HG02943 (cell line): ENCODE data around the gene SETBP1.

Experiments
- ATAC-seq: cut with Tn5 transposase; IDR thresholded peaks from one replicate; pipeline ENCODE4 v1.9.1; 2021; ENCODE audit warnings: mild to moderate bottlenecking, low read depth, moderate library complexity; ENCODE audit not compliant: unreplicated experiment

SETBP1 gene

DNA sequence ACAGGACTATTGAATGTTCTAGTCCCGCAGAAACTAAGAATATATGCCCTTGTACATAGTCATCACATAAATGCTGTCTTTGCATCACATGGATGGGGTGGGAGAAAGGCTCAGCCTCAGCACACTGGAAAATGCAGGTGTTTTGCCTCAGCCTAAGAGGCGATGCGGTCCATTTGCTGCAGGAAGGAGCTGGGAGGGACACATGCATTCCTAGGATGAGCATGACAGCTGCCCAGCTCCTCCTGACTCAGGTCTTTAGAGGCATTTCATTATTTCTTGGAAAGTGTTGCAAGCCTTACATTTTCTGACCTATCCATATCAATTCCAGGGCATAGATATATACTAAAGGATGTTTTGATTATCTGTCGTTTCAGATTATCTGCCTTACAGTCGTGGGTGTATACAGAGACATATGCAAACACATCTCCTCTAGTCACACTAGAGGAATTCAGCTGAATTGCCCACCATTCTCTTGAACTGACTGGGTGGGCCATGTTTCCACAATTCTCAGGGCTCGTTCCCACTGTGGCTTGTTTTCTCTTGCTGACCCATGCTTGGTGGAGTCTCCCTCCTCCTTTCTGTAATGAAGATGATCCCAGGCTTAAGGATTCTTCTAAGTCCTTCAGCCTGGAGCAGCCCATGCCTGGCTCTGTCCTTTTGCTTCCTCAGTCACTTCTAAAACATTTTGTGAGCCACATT lies 156.9 kb downstream of the SETBP1 start:
- ATAC-seq: no peak

DNA sequence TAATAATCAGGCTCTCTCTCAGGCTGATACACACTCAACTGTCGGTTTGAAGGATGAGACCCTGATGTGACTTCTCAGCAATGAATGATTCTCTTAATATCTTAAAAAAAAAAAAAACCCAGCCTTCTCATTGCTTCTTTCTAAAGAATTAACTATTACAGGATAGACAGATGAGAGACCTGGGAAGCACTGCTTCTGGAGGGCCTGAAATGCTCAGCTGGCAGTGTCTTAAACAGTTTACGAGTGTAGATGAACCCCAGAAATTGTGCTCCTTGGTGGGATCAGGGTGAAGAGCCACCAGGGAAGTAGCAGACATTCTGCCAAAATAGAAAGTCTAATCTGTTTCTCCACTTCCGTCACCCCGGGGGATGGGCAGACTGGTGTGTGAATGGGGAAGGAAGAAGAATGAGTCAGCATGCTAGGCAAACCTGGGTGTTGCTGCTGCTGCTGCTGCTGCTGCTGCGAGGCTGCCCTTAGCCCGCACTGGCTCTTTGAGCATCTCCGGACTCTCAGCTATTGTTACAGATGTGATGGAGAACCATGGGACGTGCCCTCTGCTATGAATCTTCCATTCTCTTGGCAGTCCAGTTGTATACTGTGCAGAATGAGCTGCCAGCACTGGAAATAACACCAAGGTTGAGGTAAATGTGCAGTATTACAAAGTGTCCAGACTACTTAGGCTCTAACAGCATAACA lies 158.4 kb downstream of the SETBP1 start:
- peak; percentile 98 for ATAC-seq

DNA sequence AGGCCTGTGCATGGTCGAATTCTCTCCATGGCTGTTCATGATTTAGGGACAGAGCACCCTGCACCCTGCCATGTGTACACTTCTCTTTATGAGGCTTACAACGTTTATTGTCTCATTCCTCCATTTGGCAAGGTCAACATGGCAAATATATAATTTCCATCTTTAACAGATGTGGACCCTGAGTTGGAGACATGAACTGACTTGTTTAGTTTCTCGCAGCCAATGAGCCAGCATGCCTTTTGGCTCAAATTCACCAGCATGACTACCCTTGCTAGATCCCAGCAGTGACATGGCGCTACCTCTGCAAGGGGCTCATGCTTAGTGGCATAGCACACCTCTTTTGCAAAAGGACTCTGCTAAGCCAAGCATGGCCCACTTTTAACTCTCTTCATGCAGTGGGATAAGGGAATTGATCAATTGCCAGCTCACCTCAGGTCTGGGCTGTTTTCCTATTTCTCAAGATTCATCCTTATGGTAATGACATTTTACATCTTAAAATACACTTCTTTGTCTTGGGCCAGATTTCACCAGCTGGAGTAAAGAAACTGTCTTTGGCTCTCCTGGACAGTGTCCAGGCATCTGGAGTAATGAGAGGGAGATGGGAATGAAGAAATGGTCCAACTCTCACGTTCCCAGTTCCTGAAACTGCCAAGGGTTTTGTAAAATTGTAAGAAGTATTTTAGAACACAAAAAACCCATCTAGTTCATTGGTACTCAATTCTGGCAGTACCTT lies 159.5 kb downstream of the SETBP1 start:
- ATAC-seq: no peak

DNA sequence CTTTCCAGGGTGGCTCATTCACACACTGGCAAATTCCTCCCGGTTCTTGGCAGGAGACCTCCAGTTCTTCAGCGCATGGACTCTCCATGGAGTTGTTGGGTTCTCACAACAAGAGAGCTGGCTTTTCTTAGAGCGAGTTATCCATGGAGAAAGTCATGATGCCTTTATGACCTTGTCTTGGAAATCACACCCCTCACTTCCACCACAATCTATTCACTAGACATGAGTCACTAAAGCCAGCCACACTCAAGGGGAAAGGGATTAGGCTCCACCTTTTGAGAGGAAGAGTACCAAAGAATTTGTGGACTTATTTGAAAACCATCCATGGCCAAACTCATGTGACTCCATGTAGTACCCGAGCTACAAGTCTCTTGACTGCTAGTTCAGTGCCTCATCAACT lies 160.5 kb downstream of the SETBP1 start:
- ATAC-seq: no peak

DNA sequence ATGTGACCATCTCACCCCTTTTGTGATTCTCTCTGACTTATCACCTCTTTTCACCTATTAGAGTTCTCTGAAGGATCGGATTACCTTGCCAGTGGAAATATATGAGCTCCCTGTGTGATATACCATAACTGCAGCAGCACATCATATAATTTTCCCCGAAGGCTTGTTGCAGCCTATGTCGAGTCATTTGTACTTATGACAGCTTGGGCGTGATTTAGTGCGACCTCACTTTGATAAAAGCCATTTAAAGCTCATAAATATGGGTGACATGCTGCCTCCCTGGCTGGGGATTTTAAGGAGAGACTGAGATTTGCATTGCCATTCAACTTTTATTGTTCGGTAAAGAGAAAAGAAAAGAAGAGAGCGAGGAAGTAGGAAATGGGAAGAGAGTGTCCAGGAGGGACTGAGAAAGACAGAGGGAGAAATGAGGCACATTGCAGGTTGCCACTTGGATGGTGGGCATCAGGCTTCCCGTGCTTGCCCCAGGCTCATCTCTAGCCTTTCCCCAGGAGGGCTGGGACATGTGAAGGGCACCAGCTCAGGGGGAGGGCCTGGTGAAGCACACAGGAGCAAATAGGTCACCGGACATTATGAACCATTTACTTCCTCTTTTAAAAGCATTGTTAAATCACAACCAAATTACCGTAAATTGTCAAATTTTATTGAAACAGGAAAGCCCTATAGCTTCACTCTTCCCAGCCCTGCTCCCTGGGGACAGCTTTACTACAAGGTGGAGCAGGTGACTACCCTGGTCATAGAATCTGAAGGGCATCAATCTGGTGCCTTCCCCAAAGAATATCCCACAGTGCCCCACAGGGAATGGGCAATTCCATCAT lies 161.3 kb downstream of the SETBP1 start:
- ATAC-seq: no peak

DNA sequence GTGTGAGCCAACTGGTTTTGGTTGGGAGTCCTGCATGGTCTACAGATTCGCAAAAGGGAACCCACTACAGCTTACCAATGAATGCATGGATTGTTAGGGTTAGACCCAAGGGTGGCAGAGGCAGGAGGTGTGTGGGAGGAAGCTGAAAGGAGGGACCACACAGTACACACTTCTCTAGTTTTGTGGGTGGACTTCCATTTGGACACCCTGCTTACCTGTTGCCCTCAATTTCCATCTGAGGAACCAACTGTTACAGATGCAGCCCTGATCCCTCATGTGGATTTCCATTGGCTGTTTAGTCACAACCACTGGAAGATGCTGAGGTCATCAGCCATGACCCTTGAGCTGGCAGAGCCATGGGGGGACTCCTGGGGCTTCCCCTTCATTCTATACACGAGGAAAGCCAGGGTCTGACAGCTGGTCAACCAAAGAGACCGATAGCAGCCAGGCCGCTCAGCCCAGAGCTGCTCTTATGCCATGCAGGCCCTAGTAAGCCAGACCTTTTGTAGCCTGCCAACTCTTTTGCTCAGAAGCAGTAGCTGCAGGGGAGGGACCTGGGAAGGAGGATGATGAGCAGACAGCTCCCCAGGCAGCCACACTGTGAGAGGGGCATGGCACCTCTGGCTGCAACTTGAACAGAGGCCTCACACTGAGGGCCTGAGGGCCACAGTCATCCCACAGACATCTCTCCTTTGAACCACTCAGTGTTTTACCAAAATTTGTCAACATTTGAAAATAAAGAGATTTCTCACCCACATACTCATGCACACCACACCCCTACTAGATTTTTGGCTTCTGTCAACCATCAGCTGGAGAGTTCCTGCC lies 162.1 kb downstream of the SETBP1 start:
- ATAC-seq: no peak

DNA sequence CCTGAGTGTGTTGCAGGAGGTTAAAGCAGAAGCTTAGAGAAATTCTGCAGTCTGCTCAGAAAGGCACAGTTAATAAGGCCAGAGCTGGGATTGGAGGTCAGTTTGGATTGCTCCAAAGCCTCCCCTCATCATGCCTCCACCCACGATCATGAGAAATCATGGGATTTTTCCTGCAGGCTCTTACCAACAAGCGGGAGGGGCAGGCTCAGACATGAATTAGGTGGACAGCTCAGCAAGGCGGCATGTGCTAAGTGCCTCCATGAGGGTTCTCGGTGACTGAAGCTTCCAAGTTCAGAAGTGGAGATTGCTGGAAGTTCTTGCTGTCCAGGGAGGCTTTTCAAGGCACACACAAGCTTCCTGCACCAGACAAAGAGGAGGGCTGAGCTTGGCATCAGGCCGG lies 163.8 kb downstream of the SETBP1 start:
- ATAC-seq: no peak

DNA sequence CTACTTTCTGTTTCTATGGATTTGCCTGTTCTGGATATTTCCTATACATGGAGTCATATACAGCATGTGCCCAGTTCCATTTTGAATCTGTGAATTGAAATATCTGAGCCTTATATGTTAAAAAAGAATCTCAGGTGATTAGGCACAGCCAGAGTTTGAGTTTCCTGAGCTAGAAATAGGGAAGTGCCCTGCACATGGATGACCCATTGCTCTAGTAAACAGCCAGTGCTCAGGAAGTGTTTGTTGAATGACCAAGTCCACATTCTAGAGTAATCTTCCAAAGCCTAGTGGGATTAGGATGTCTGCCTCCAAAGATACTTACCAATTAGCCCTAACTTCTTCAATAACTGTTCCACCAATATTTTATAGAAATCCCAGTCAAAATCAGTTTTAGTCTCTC lies 165.8 kb downstream of the SETBP1 start:
- no peak for ATAC-seq

DNA sequence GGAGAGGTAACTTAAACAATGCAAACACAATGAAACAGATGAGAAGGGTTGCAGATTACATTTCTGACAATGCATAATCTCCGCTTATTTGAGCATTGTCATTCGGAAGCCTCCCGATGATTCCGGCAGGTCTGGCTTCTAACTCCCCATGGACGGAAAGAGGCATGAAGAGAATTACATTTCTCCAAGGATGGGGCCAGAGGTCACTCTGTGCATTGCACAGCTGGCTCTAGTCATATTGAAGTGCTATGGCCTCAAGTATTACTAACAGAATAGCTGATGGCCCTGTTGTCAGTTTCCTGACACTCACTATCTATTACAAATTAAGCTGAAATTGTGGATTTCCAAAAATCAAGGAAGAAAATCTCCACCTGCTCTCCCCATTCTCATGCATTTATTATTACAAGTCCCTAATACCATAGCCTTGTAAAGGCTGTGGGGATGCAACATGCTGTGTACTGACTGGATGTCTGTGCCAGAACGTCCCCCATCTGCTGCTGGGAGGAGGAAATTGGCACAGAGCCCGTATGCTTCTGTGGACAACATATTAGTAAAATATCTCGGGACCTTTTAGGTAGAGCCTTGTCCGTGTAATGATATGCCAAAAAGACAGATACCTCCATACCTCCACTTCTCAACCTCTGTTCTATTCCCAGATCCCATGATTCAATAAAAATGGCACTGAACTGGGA lies 168.1 kb downstream of the SETBP1 start:
- no peak for ATAC-seq

DNA sequence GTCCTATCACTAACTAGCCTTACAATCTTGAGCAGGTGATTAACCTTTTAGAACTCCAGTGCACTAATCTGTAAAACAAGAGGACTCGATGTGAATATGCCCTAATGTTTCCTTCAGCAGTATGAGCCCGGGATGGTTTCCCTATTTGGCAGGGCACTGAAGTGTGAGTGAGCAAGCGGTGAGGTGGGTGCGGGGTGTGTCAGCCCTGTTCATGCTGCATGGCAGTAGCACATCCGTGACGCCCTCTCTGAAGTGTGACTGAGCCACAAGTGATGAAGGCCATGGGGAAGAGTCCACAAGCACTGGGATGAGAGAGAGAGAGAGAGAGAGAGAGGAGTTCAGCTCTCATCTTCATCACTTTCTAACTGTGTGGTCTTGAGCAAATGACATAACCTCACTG lies 168.7 kb downstream of the SETBP1 start:
- no peak for ATAC-seq

DNA sequence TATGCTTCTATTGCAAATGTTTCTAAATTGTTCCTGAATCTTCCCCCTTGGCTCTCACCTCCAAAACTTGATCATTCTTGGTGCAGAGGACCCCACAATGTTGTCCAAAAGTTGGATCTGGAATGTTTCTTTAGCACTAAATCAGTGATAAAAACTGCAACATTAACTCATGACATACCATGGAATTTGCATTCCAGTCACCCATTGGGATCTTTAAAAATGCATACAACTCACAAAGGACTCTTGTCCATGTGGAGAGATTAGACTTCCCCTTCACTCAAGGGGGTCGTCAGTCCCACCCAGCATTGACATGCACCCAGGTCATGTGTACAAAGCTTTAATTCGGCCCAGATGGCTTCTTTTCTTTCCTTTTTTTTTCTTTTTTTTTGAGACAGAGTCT lies 169.3 kb downstream of the SETBP1 start:
- no peak for ATAC-seq

DNA sequence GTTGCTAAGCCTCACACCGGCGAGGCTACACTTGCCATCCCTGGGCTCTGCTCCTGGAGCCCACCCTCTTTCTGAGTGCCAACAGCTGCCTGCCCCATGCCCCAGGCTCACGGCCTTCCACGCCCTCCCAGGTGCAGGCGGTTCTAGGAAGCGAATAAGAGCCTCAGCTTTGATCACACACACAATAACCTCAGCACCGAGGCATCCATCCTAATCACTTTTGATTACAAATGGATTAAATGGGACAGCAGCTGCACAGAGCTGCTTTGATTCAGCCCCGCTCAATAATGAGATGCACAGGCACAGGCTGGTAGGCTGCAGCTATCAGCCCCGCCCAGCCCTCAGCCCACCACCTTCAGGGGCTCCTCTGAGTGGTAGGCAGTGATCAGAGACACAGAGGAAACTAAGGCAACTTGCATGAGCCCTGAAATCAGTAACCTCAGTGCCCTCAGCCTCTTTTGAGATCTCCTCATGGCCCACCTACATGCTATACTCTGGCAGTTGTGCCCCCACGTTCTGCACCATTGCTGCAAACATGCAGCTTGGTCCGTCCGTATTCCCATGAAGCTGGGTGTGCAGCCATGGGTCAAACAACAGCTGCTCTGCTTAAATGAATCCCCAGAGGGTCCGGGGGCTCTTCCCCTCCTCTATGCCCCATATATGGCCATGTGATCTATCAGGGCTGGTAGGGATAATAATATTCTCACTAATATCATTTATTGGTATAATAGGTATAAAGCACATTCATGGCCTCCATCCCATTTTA lies 171.4 kb downstream of the SETBP1 start:
- no peak for ATAC-seq

DNA sequence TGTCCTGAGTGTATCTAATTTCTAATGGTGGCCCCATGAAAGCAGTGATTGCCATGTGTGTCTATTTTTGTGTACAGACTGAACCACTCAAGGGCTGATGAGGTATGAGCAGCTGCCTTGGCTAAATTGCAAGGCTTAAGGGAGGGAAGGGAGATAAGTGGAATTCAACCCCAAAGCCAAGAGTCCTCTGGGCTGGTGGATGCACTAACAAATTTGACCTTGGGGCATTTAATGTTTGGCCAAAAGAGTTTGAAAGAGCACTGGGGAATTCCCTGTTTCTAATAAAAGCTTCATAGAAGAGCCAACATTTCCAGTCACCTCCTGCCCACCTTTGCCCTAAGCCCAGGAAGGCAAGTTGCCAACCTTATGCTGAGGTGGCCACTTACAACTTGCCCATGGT lies 172.1 kb downstream of the SETBP1 start:
- ATAC-seq: no peak

DNA sequence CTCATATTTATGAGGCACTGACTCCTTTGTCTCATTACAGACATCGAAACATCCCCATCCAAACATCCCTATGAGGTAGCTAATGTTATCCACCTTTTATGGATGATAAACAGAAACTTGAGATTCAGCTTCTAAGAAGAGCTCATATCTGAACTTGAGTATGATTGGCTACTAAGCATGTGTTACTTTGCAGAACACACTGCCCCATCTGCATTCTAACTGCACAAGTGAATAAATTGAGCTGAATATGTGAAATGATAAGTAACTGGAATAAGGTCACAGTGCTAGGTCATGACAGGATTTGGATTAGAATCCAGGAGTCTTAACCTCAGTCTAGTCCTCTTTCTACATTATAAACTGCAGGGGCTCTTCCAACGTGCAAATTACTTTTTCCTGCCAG lies 172.7 kb downstream of the SETBP1 start:
- no peak for ATAC-seq

DNA sequence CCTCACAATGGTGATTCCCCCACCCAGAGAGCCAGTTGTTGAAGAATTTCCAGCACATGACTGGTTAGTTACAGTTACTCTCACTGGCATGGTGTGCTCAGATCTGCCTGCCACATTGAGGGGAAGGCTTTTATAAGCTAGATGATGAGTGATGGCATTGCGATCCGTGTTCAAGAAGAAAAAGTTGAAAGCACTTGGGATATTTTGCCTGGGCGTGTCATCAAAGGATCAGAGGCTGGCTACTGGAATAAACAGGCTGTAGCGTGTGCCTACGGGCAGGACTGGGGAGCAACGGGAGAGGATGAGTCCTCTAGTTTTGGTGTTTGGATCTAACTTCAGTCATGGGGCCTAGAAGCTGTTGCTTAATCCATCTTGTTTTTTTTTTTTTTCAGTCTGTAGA lies 175.0 kb downstream of the SETBP1 start:
- ATAC-seq: no peak

DNA sequence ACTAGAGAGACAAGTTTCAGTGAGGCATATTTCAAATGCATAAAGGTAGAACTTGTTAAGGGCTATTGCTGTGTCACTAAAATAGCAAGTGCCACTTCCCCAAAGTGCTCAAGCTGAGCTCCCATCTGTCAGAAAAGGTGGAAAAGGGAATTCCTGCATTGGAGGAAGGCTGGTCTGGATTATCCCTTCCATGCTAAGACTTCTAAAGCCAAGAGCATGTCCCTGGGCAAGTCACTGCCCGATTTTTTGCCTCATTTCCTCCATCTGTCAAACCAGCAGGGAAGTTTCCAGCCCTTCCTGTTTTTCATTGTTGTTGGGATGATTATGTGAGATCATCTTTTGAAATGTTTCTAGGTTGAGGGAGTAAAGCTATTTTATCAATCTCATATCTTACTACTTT lies 175.5 kb downstream of the SETBP1 start:
- no peak for ATAC-seq

DNA sequence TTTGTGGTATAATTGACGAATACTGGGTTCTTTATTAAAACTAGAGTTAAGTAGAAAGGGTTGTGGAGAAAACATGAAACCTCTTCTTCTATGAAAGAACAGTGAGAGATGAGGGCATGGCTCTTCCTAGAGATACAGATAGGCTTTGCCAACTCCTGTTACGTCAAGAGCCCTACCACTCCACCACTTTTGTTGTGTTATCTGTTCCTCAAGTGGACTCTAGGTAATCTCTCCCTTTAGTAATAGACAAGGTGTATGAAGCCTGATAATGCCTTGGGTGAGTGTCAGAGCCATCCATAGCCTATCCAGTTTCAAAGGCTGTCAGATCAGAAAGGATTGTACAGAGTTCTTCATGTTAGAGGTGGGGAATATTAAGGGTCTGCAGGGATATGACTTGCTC lies 176.4 kb downstream of the SETBP1 start:
- ATAC-seq: no peak

DNA sequence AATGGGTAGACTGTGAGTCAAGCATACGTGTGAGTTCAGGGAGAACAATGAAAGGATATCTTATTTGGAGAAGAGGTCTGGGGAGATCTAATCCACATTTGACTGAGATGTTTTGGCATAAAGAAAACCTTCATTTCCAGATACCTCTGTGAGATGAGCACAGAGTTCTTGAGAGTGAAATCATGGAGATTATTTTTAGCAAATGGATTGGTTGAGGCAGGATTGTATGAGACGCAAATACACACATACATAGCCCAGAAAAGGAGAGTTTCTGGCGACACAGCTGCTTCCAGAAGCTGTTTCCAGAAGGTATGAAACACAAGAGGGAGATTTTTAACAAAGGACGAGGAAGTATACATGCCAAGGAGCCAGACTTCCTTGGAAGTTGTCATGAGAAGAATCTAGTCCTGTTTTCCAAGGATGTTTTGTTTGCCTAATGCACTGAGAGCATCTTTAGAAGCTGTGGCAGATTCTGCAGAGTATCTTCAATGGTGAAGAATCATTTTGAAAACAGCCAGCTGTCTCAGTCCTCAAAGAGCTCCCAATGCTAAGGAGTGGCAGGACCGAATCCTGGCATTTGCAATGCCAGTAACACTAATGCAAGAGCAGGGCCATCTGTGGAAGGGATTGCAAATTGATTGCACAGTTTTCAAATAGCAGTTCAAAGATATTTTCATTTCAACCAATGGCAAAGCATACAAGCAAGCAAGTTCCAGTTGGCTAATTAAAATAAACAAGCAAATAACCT lies 177.2 kb downstream of the SETBP1 start:
- ATAC-seq: no peak
